Suprapubic skin (tissue), 4 donors: ENCODE data around the gene GMDS.

ENCODE experiments used
- EP300 ChIP-seq: sonication (generic); formaldehyde crosslinking; IDR thresholded peaks from one replicate; pipeline ENCODE4 v1.6.1; 2017; ENCODE audit warnings: antibody characterized with exemption
- POLR2A ChIP-seq, 2 donors: fragments of 450-650 bp; IDR thresholded peaks; one replicate each; pipeline ENCODE4 v1.6.1; 2017; ENCODE audit warnings: antibody characterized with exemption in 2 of 2, mild to moderate bottlenecking in 2 of 2, moderate library complexity in 2 of 2
- POLR2AphosphoS5 ChIP-seq, 3 donors: sonication (generic); formaldehyde crosslinking; IDR thresholded peaks; one replicate each; pipeline ENCODE4 v1.6.1; 2017; ENCODE audit warnings: antibody characterized with exemption in 3 of 3
- TF ChIP-seq, protein P1 (sequence below), 2 donors: fragments of 200-600 bp in 1 of 2; fragments of 450-650 bp in 1 of 2; sonication (generic) in 1 of 2; IDR thresholded peaks; one replicate each; pipeline ENCODE4 v1.5.1; 2016 to 2019; ENCODE audit warnings: antibody characterized with exemption in 2 of 2, mild to moderate bottlenecking in 1 of 2, moderate library complexity in 1 of 2

GRCh38 chr6:2203264-2203663 lies 42.1 kb downstream of the GMDS start:
- TF ChIP-seq POLR2A (IDR thresholded peaks at IDR 0.05) (no peak), EP300 (no peak), POLR2AphosphoS5 (IDR thresholded peaks at IDR 0.05) (no peak)
- TF ChIP-seq, protein P1, sequence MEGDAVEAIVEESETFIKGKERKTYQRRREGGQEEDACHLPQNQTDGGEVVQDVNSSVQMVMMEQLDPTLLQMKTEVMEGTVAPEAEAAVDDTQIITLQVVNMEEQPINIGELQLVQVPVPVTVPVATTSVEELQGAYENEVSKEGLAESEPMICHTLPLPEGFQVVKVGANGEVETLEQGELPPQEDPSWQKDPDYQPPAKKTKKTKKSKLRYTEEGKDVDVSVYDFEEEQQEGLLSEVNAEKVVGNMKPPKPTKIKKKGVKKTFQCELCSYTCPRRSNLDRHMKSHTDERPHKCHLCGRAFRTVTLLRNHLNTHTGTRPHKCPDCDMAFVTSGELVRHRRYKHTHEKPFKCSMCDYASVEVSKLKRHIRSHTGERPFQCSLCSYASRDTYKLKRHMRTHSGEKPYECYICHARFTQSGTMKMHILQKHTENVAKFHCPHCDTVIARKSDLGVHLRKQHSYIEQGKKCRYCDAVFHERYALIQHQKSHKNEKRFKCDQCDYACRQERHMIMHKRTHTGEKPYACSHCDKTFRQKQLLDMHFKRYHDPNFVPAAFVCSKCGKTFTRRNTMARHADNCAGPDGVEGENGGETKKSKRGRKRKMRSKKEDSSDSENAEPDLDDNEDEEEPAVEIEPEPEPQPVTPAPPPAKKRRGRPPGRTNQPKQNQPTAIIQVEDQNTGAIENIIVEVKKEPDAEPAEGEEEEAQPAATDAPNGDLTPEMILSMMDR (IDR thresholded peaks at IDR 0.05), result no peak
